ENCODE data around the gene PRKAG1. TPM values are rescaled to one million over a fixed set of nuclear protein-coding genes. Genes with fewer than 3 reads are reported as not detected.

PRKAG1 gene
- total RNA-seq, 1 donor from 2014 or later = 68.5 TPM

DNA sequence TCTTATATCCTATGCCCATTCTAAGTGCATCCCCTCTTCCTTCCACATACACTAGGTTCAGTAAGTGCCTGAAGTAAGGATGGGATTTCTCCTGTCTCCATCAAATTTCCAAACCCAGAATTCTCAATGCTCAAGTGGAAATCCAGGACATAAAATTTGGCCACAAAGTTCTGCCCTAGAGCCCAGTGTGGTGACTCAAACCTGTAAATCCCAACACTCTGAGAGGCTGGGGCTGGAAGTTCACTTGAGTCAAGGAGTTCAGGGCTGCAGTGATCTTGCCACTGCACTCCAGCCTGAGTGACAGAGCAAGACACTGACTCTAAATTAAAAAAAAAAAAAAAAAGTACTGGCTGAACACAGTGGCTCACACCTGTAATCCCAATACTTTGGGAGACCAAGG, 56.8 kb downstream of the PRKAG1 start:
- DNase-seq (ENCODE audit: low read depth) = no peak
- TF ChIP-seq, protein P1, sequence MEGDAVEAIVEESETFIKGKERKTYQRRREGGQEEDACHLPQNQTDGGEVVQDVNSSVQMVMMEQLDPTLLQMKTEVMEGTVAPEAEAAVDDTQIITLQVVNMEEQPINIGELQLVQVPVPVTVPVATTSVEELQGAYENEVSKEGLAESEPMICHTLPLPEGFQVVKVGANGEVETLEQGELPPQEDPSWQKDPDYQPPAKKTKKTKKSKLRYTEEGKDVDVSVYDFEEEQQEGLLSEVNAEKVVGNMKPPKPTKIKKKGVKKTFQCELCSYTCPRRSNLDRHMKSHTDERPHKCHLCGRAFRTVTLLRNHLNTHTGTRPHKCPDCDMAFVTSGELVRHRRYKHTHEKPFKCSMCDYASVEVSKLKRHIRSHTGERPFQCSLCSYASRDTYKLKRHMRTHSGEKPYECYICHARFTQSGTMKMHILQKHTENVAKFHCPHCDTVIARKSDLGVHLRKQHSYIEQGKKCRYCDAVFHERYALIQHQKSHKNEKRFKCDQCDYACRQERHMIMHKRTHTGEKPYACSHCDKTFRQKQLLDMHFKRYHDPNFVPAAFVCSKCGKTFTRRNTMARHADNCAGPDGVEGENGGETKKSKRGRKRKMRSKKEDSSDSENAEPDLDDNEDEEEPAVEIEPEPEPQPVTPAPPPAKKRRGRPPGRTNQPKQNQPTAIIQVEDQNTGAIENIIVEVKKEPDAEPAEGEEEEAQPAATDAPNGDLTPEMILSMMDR (IDR thresholded peaks at IDR 0.05; ENCODE audit: insufficient read depth, low read length, poor library complexity, severe bottlenecking) = no peak
- H3K4me3 ChIP-seq (ENCODE audit: low read depth, low read length) = no peak overlapping the region
- peaks cover 8% of the 10 kb centered on the region for H3K27me3 ChIP-seq (ENCODE audit: control insufficient read depth, insufficient read depth, low read length)
- H3K36me3 ChIP-seq (ENCODE audit: control insufficient read depth, insufficient read depth, low read length) = no peaks in the 10 kb centered on the region

DNA sequence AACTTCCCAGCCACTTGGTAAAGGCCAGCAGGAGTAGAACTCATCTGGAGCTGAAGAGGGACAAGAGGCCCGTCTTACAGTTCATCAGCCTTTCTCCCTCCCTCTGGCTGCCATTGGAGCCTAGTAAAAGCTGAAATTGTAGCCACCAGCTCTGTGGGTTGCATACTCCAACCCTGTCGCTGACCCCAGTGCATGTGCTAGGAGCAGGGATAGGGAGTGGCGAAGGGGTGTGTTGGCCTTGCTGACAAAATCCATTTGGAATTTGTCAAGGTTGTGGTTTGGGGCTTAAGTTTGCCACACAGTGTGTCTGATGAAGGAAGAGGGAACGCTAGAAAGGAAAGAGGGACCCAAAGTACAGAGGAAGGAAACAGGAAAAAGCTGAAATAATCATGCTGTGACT, 57.2 kb downstream of the PRKAG1 start:
- H3K4me3 ChIP-seq (ENCODE audit: low read depth, low read length) = no peak overlapping the region
- H3K36me3 ChIP-seq (ENCODE audit: control insufficient read depth, insufficient read depth, low read length) = no peaks in the 10 kb centered on the region
- no peak for DNase-seq (ENCODE audit: low read depth)
- peaks cover 6% of the 10 kb centered on the region for H3K27me3 ChIP-seq (ENCODE audit: control insufficient read depth, insufficient read depth, low read length)
- TF ChIP-seq, protein P1 (IDR thresholded peaks at IDR 0.05; ENCODE audit: insufficient read depth, low read length, poor library complexity, severe bottlenecking) = no peak

DNA sequence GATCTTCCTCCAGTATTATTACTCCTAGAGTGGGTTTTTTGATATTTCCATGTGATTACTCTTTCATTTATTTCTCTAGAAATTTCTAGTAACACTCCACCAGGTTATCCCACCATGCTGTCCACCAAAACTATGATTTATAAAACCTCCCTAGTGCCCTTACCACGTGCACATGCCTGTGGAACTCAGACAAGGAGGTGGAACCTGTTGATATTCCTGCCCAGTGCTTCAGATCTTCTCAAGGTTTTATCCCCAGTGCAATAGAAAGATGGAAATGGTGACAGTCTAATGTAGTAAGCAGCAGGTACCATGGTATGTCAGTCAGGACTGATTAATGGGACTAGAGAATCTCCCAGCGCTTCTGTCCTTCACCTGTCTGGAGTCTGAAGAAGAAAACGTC, 57.7 kb downstream of the PRKAG1 start:
- Histone ChIP-seq H3K27me3 (ENCODE audit: control insufficient read depth, insufficient read depth, low read length) (peaks cover 1% of the 10 kb centered on the region), H3K36me3 (ENCODE audit: control insufficient read depth, insufficient read depth, low read length) (no peaks in the 10 kb centered on the region), H3K4me3 (ENCODE audit: low read depth, low read length) (no peak overlapping the region)
- TF ChIP-seq, protein P1 (IDR thresholded peaks at IDR 0.05; ENCODE audit: insufficient read depth, low read length, poor library complexity, severe bottlenecking) = no peak
- DNase-seq (ENCODE audit: low read depth) = no peak

DNA sequence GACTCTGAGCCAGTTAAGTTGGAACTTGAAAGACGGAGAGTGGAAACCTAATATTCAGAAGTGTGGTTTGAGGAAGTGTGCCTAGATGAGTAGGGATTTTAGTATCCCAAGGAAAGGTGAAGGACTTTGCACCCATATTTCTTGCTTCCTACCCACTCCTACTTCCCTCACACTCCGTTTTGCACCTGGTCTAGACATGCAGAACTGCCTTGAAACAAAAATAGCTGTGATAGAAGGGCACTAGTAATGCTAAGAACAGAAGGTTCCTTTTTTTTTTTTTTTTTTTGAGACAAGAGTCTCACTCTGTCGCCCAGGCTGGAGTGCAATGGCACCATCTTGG, 60.6 kb downstream of the PRKAG1 start:
- DNase-seq (ENCODE audit: low read depth) = no peak
- Histone ChIP-seq H3K27me3 (ENCODE audit: control insufficient read depth, insufficient read depth, low read length) (no peaks in the 10 kb centered on the region), H3K4me3 (ENCODE audit: low read depth, low read length) (peak overlapping the region; percentile 96), H3K36me3 (ENCODE audit: control insufficient read depth, insufficient read depth, low read length) (peaks cover 1% of the 10 kb centered on the region)
- TF ChIP-seq, protein P1 (IDR thresholded peaks at IDR 0.05; ENCODE audit: insufficient read depth, low read length, poor library complexity, severe bottlenecking) = no peak

DNA sequence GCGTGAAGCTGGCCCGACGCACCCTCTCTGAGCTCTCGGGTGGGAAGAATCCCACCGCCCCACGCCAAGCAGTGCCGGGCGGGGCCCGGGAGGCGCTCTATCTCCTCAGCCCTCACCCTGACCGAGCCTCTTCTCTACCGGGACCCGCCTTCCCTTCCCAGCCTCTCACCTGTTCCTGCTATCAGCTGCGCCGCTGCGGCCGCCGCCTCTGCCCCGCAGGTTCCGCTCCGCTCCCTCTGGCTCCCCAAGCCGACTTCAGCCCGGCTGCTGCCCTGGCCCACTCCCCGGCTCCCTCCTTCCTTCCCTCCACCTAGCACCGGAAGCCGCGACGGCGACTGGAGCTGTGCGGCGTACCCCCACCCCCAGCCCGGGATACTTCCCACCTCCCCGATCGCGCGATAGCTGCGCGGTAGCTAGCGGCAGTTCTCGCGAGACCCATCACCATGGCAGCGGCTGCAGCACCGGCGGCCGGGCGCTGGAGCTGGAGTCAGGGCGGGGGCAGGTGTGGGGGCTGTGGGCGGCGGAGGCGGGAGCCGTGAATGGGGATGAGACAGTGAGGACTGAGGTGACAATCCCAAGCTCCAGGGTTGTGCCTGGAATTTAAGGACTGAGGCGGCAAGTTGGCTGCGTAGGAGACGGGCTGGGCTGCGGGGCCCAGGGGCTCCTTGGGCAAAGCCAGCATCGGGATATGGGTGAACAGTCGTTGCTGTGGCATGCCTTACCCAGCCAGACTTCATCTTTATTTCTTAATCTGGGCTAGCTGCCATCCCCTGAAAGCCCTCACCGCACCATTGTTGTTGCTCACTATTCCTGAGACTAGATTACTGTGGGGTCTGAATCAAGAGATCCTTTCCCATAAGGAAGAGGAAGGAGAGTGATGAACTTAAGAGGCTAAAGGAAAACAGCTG, 61.2 kb downstream of the PRKAG1 start, which contains the start of gene ARF3:
Gene ARF3 (minus strand): TSS at position 347 of the 908 bp plus-strand sequence. CDS start 16,392 bp downstream, outside the sequence.
- H3K27me3 ChIP-seq (ENCODE audit: control insufficient read depth, insufficient read depth, low read length) = no peaks in the 10 kb centered on the region
- peaks cover 6% of the 10 kb centered on the region for H3K36me3 ChIP-seq (ENCODE audit: control insufficient read depth, insufficient read depth, low read length)
- DNase-seq (ENCODE audit: low read depth) = peak; percentile 62
- TF ChIP-seq, protein P1 (IDR thresholded peaks at IDR 0.05; ENCODE audit: insufficient read depth, low read length, poor library complexity, severe bottlenecking) = peak; percentile 0
- H3K4me3 ChIP-seq (ENCODE audit: low read depth, low read length) = peak within 1 kb of the TSS; percentile 96
